ENCODE data around the gene RIC8A.

DNA sequence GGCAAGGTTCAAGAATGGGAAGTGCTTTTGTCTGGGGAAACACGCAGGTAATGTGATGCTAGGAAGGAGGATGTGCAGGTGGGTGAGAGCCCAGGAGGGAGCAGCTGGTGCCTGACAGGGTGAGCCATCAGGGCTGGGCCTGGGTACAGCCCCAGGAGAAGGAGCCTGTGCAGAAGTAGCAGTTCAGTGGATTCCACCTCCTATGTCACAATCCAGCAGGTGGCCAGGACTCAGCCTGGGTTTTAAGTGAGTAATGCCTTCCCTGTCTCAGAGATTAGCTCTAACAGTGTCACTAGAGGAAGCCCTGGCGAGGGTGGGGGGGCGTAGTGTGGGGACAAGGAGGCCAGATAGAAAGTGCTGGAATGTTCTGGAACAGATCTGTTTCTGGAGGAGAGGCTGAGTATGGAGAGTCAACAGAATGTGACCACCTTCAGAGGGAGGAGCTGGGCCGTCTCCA, 8.1 kb downstream of the RIC8A start:
- TF ChIP-seq POLR2AphosphoS5 (IDR thresholded peaks at IDR 0.05), result no peak
- TF ChIP-seq, protein P1, sequence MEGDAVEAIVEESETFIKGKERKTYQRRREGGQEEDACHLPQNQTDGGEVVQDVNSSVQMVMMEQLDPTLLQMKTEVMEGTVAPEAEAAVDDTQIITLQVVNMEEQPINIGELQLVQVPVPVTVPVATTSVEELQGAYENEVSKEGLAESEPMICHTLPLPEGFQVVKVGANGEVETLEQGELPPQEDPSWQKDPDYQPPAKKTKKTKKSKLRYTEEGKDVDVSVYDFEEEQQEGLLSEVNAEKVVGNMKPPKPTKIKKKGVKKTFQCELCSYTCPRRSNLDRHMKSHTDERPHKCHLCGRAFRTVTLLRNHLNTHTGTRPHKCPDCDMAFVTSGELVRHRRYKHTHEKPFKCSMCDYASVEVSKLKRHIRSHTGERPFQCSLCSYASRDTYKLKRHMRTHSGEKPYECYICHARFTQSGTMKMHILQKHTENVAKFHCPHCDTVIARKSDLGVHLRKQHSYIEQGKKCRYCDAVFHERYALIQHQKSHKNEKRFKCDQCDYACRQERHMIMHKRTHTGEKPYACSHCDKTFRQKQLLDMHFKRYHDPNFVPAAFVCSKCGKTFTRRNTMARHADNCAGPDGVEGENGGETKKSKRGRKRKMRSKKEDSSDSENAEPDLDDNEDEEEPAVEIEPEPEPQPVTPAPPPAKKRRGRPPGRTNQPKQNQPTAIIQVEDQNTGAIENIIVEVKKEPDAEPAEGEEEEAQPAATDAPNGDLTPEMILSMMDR (IDR thresholded peaks at IDR 0.05; ENCODE audit: poor library complexity, severe bottlenecking), result no peak
- TF ChIP-seq EZH2 (IDR thresholded peaks at IDR 0.05; ENCODE audit: borderline replicate concordance, insufficient read depth, low read length, poor library complexity, severe bottlenecking), result no peak
- TF ChIP-seq RAD21 (conservative IDR thresholded peaks at IDR 0.05), result no peak
- no peak for TF ChIP-seq TAF1 (IDR thresholded peaks at IDR 0.05; ENCODE audit: low read depth)
- TF ChIP-seq, protein P2, sequence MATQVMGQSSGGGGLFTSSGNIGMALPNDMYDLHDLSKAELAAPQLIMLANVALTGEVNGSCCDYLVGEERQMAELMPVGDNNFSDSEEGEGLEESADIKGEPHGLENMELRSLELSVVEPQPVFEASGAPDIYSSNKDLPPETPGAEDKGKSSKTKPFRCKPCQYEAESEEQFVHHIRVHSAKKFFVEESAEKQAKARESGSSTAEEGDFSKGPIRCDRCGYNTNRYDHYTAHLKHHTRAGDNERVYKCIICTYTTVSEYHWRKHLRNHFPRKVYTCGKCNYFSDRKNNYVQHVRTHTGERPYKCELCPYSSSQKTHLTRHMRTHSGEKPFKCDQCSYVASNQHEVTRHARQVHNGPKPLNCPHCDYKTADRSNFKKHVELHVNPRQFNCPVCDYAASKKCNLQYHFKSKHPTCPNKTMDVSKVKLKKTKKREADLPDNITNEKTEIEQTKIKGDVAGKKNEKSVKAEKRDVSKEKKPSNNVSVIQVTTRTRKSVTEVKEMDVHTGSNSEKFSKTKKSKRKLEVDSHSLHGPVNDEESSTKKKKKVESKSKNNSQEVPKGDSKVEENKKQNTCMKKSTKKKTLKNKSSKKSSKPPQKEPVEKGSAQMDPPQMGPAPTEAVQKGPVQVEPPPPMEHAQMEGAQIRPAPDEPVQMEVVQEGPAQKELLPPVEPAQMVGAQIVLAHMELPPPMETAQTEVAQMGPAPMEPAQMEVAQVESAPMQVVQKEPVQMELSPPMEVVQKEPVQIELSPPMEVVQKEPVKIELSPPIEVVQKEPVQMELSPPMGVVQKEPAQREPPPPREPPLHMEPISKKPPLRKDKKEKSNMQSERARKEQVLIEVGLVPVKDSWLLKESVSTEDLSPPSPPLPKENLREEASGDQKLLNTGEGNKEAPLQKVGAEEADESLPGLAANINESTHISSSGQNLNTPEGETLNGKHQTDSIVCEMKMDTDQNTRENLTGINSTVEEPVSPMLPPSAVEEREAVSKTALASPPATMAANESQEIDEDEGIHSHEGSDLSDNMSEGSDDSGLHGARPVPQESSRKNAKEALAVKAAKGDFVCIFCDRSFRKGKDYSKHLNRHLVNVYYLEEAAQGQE (IDR thresholded peaks at IDR 0.05; ENCODE audit: borderline replicate concordance), result no peak
- no peak for TF ChIP-seq EP300 (conservative IDR thresholded peaks at IDR 0.05; ENCODE audit: poor library complexity, severe bottlenecking)
- no peak for TF ChIP-seq MXI1 (conservative IDR thresholded peaks at IDR 0.05; ENCODE audit: poor library complexity, severe bottlenecking)
